ENCODE measurements around the gene KIF5A.

DNA sequence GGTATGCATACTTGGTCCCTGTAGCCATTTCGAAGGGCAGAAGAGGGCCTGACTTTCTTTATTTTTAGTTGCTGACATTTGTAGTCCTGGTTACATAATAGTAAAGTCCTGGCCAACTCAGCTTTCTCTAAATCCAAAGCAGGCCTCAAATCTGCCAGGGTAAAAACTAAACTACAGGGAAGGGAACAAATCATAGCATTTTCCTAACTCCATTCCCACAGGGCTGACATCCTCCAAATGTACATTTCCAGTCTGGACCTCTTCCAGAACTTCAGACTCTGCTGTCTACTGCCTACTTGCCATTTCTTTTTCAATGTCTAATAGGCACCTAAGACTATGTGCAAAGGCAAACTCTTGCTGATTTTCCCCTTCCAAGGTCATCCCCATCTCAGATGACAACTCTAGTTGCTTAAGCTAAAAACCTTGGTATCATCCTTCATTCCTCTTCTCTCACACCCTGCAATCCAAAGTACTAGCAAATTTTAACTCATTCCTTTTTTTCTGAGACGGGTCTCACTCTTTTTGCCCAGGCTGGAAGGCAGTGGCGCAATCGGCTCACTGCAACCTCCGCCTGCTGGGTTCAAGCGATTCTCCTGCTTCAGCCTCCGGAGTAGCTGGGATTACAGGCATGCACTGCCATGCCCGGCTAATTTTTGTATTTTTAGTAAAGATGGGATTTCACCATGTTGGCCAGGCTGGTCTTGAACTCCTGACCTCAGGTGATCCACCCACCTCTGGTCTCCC lies 31.5 kb upstream of the KIF5A start:
- TF ChIP-seq, protein P1, sequence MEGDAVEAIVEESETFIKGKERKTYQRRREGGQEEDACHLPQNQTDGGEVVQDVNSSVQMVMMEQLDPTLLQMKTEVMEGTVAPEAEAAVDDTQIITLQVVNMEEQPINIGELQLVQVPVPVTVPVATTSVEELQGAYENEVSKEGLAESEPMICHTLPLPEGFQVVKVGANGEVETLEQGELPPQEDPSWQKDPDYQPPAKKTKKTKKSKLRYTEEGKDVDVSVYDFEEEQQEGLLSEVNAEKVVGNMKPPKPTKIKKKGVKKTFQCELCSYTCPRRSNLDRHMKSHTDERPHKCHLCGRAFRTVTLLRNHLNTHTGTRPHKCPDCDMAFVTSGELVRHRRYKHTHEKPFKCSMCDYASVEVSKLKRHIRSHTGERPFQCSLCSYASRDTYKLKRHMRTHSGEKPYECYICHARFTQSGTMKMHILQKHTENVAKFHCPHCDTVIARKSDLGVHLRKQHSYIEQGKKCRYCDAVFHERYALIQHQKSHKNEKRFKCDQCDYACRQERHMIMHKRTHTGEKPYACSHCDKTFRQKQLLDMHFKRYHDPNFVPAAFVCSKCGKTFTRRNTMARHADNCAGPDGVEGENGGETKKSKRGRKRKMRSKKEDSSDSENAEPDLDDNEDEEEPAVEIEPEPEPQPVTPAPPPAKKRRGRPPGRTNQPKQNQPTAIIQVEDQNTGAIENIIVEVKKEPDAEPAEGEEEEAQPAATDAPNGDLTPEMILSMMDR (IDR thresholded peaks at IDR 0.05) = no peak
- TF ChIP-seq POLR2A (IDR thresholded peaks at IDR 0.05; ENCODE audit: low read depth) (no peak), POLR2AphosphoS5 (IDR thresholded peaks at IDR 0.05) (peak in 1 of 2 donors; percentile 8)

Data from esophagus muscularis mucosa (tissue), 3 donors.